LNCaP clone FGC (cell line): ENCODE results near the gene U2AF1L4.

ENCODE experiments used
- DNase-seq: peaks from one replicate; pipeline ENCODE4 v3.0.0-alpha.2; 2011; ENCODE audit warnings: low read depth
- H3K4me3 ChIP-seq: 2 replicates; pipeline ENCODE4 v1.5.1; 2011; ENCODE audit warnings: mild to moderate bottlenecking, low read depth, low read length, control low read depth
- TF ChIP-seq, protein P1 (sequence below): IDR thresholded peaks from 2 replicates; pipeline ENCODE4 v1.5.1; 2012; ENCODE audit warnings: mild to moderate bottlenecking; ENCODE audit not compliant: control insufficient read depth, insufficient read depth; ENCODE audit errors: extremely low read depth

The U2AF1L4 gene

GRCh38 chr19:35713904-35714495, 31.2 kb downstream of the U2AF1L4 start:
- TF ChIP-seq, protein P1, sequence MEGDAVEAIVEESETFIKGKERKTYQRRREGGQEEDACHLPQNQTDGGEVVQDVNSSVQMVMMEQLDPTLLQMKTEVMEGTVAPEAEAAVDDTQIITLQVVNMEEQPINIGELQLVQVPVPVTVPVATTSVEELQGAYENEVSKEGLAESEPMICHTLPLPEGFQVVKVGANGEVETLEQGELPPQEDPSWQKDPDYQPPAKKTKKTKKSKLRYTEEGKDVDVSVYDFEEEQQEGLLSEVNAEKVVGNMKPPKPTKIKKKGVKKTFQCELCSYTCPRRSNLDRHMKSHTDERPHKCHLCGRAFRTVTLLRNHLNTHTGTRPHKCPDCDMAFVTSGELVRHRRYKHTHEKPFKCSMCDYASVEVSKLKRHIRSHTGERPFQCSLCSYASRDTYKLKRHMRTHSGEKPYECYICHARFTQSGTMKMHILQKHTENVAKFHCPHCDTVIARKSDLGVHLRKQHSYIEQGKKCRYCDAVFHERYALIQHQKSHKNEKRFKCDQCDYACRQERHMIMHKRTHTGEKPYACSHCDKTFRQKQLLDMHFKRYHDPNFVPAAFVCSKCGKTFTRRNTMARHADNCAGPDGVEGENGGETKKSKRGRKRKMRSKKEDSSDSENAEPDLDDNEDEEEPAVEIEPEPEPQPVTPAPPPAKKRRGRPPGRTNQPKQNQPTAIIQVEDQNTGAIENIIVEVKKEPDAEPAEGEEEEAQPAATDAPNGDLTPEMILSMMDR, result no peak
- H3K4me3 ChIP-seq, result no peak overlapping the region
- no peak for DNase-seq

DNA sequence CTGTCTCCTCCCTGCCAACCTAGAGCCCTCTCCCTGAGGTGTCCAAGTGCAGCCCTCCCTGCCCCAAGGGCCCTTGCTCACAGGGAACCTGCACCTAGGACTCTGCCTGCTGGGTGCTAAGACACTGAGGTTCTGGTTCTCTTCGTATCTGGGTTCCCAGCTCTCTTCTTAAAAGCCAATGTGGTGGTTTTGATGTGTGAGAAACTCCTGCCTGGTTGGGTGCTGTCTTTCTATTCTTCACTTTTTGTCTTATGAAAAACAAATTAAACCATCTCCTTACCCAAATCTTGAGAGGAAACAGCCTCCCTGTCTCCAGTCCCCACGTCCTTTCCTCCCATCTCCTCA, 31.7 kb downstream of the U2AF1L4 start:
- no peak for DNase-seq
- TF ChIP-seq, protein P1, result no peak
- H3K4me3 ChIP-seq, result no peak overlapping the region

DNA sequence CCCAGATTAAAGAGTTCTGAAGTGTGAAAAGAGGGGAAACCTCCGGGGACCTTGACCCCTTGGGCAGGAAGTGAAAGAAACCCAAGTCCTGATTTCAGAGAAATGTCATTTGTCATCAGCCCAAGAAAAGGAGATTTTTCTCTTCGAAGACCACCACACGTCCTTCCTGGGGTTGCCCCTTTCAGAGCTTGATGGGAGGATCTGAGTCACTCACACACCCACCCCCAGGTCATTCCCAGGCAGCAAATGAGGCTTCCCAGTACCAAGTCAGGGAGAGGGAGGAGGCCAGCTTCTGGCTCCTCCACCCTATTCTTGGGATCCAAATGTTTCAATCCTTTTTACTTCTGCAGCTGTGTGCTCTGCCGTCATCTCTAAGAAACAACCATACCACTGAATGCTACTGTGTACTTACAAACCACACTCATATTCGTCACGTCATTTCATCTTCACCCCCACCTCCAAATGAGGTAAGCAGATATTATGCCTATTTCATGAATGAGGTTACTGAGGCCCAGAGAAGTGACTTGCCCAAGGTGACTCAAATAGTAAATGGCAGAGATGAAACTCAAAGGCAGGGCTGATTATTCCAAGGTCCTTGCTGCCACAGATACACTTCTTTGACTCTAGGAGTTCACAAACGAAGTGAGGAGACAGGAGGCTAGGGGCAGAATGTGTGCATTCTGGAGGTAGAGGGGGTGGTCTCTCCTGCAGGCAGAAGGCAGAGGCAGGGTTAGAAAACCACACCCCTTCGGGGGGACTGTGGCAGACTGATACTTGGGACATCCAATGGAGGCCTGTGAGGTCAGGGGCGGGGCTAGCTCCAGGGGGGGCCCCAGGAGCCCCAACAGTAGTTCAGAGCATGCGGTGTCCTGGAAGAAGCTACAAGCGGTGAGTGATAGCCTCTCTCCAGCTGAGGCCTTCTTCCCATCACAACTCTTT, 32.4 kb downstream of the U2AF1L4 start:
- TF ChIP-seq, protein P1, result no peak
- DNase-seq, result no peak
- no peak overlapping the region for H3K4me3 ChIP-seq

- TF ChIP-seq, protein P1, result no peak
- no peak overlapping the region for H3K4me3 ChIP-seq
- no peak for DNase-seq
These were observed 34.2 kb downstream of the U2AF1L4 start for GRCh38 chr19:35710784-35711723.

GRCh38 chr19:35708391-35708790, 36.8 kb downstream of the U2AF1L4 start:
- no peak overlapping the region for H3K4me3 ChIP-seq
- DNase-seq, result no peak
- TF ChIP-seq, protein P1, result no peak

GRCh38 chr19:35704218-35704617, 41.0 kb downstream of the U2AF1L4 start, which contains the start of gene ZBTB32:
TSS of gene ZBTB32 (plus strand) at chr19:35704558. CDS start at chr19:35714627, 10,069 bp downstream.
- DNase-seq, result no peak
- H3K4me3 ChIP-seq, result no peak within 1 kb of the TSS
- TF ChIP-seq, protein P1, result no peak
